ENCODE measurements around the gene CCHCR1.

DNA sequence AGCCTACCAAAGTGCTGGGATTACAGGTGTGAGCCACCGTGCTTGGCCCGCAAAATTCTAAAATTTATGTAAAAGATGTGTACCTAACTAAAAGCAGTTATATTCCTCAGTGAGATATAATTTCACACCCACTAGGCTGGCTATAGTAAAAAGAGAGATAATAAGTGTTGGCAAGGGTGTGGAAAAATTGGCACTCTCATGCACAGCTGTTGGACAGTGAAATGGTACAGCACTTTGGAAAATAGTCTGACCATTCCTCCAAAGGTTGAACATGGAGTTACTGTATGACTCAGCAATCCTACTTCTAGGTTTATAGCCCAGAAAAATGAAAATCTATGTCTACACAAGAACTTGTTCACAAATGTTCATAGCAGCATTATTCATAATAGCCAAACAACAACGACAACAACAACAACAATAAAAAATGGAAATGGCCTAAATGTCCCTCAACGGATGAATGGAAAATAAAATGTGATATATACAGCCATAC lies 59.1 kb downstream of the CCHCR1 start:
- TF ChIP-seq EP300 (IDR thresholded peaks at IDR 0.05): no peak
- TF ChIP-seq, protein P1, sequence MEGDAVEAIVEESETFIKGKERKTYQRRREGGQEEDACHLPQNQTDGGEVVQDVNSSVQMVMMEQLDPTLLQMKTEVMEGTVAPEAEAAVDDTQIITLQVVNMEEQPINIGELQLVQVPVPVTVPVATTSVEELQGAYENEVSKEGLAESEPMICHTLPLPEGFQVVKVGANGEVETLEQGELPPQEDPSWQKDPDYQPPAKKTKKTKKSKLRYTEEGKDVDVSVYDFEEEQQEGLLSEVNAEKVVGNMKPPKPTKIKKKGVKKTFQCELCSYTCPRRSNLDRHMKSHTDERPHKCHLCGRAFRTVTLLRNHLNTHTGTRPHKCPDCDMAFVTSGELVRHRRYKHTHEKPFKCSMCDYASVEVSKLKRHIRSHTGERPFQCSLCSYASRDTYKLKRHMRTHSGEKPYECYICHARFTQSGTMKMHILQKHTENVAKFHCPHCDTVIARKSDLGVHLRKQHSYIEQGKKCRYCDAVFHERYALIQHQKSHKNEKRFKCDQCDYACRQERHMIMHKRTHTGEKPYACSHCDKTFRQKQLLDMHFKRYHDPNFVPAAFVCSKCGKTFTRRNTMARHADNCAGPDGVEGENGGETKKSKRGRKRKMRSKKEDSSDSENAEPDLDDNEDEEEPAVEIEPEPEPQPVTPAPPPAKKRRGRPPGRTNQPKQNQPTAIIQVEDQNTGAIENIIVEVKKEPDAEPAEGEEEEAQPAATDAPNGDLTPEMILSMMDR (IDR thresholded peaks at IDR 0.05): no peak
